K562 treated with DMSO at 1 percent for 12 hours (cell line): Measurements from ENCODE around the gene OTOS. TPM values are rescaled to one million over a fixed set of nuclear protein-coding genes. Genes with fewer than 3 reads are reported as not detected.

Experiments used
- total RNA-seq: library from RNA; unstranded; fragments of 300-600 nt; gene quantifications from 2 replicates; pipeline ENCODE4 v1.2.3, GENCODE V29; 2022; ENCODE audit not compliant: insufficient read depth

The OTOS gene
- total RNA-seq, result not detected in 2 replicates

GRCh38 chr2:240140511-240140910 lies at the start of gene OTOS:
Gene OTOS, minus strand, starts transcription at chr2:240140658. Its CDS starts 332 bp downstream, at chr2:240140326.

DNA sequence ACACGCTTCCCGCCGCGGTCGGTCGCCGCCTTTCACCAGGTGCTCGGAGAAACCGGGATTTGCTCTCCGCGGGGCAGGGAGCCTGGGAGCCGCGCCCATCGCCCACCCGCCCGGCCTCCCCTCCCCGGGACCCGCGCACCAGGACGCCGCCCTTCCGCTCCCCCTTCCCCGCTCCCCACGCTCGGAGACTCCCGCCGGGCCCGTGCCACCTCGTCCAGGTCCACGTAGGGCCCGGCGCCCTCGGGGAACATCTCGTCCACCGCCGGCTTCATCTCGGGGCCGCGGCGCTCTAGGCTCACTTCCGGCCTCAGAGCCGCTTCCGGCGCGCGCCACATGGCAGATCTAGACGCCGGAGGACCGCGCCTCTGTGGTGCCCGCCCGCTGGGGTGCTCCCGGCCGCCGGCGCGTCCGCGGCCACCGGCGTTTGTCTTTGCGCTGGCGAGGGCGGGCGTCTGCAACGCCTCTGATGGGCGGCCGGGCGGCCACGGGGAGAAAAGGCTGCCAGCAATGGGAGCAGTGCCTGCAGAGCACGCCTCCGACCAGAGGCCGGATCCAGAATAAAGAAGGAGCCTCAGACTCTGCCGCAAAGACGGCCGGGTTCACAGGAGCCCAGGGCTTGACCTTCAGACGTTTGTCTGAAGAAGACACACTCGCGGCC lies 4.3 kb downstream of the OTOS start, which contains the start of gene COPS9:
Gene COPS9 (minus strand): TSS at position 293 of the 658 bp plus-strand sequence. CDS start 21 bp downstream, at position 272.

Other genes starting within 250 kb of the OTOS start
- gene NDUFA10, start 115.3 kb downstream of the OTOS start, total RNA-seq, result 66.9 and 81.5 TPM in 2 replicates
- not detected in 2 replicates for gene OR6B2, start 110.2 kb downstream of the OTOS start, total RNA-seq
- not detected in 2 replicates for gene OR6B3, start 87.1 kb downstream of the OTOS start, total RNA-seq
- 126 and 266 TPM in 2 replicates for gene COPS9, start 4.4 kb downstream of the OTOS start, total RNA-seq